WTC11 (cell line): ENCODE results near the gene ANKRD11. TPM values are rescaled to one million over a fixed set of nuclear protein-coding genes. Genes with fewer than 3 reads are reported as not detected.

Experiments
- ATAC-seq: fragments of 200-7000 bp; cut with Tn5 transposase; 2 replicates; pipeline ENCODE4 v1.10.0; 2021; ENCODE audit warnings: mild to moderate bottlenecking, moderate library complexity
- CTCF ChIA-PET: fragments of 300-600 bp; sonication (Branson Sonifier 250); formaldehyde crosslinking; loops from one replicate; lab custom pipeline; 2021; ENCODE audit warnings: antibody characterized with exemption; lab: Charles Lee
- POLR2A ChIA-PET: fragments of 350-600 bp; sonication (Branson Sonifier 250); formaldehyde crosslinking; loops from one replicate; lab custom pipeline; 2021; ENCODE audit warnings: antibody characterized with exemption; lab: Charles Lee
- DNase-seq: peaks from one replicate; pipeline ENCODE4 v3.0.0; 2021; ENCODE audit warnings: low spot score
- H3K27ac Mint-ChIP-seq: 2 replicates; pipeline ENCODE4 v1.8.0; 2021; ENCODE audit warnings: mixed read lengths
- H3K27me3 Mint-ChIP-seq: 2 replicates; pipeline ENCODE4 v1.8.0; 2021; ENCODE audit warnings: low read depth, mild to moderate bottlenecking, moderate library complexity, mixed read lengths
- H3K36me3 Mint-ChIP-seq: 2 replicates; pipeline ENCODE4 v1.8.0; 2021; ENCODE audit warnings: mixed read lengths
- H3K4me1 Mint-ChIP-seq: 2 replicates; pipeline ENCODE4 v1.8.0; 2022; ENCODE audit warnings: mixed read lengths
- H3K4me3 Mint-ChIP-seq: 2 replicates; pipeline ENCODE4 v1.8.0; 2021; ENCODE audit warnings: mild to moderate bottlenecking, moderate library complexity, mixed read lengths
- H3K9me3 Mint-ChIP-seq: 2 replicates; pipeline ENCODE4 v1.8.0; 2021; ENCODE audit warnings: mixed read lengths
- CBFB ChIP-seq: sonication (generic); formaldehyde crosslinking; IDR thresholded peaks from 2 replicates; pipeline ENCODE4 v1.8.1; 2022; ENCODE audit warnings: mild to moderate bottlenecking, low read depth, missing genetic modification reagents
- CREB1 ChIP-seq: sonication (generic); formaldehyde crosslinking; IDR thresholded peaks from 2 replicates; pipeline ENCODE4 v1.8.0; 2023; ENCODE audit warnings: mild to moderate bottlenecking, missing genetic modification reagents
- CREM ChIP-seq: sonication (generic); formaldehyde crosslinking; IDR thresholded peaks from 2 replicates; pipeline ENCODE4 v1.8.1; 2022; ENCODE audit warnings: mild to moderate bottlenecking, missing genetic modification reagents, moderate library complexity
- E2F5 ChIP-seq: sonication (generic); formaldehyde crosslinking; IDR thresholded peaks from 2 replicates; pipeline ENCODE4 v1.8.1; 2022; ENCODE audit warnings: mild to moderate bottlenecking, moderate library complexity, missing genetic modification reagents
- FOXJ3 ChIP-seq: sonication (generic); formaldehyde crosslinking; IDR thresholded peaks from 2 replicates; pipeline ENCODE4 v1.9.0; 2021; ENCODE audit warnings: missing genetic modification reagents, mild to moderate bottlenecking, borderline replicate concordance
- GTF2I ChIP-seq: fragments of 250-450 bp; sonication (Bioruptor Pico); conservative IDR thresholded peaks from 2 replicates; pipeline ENCODE4 v1.4.0; 2021; ENCODE audit warnings: mild to moderate bottlenecking
- HMGXB4 ChIP-seq: sonication (generic); formaldehyde crosslinking; IDR thresholded peaks from 2 replicates; pipeline ENCODE4 v1.8.1; 2023; ENCODE audit warnings: mild to moderate bottlenecking, moderate library complexity, missing genetic modification reagents
- MLX ChIP-seq: sonication (generic); formaldehyde crosslinking; IDR thresholded peaks from 2 replicates; pipeline ENCODE4 v1.8.1; 2023; ENCODE audit warnings: mild to moderate bottlenecking, missing genetic modification reagents, moderate library complexity
- MXD4 ChIP-seq: fragments of 250-450 bp; sonication (Bioruptor Pico); IDR thresholded peaks from 2 replicates; pipeline ENCODE4 v1.8.0; 2021; ENCODE audit warnings: mild to moderate bottlenecking, moderate library complexity, borderline replicate concordance
- NFYB ChIP-seq: sonication (generic); formaldehyde crosslinking; conservative IDR thresholded peaks from 2 replicates; pipeline ENCODE4 v1.8.0; 2022; ENCODE audit warnings: low read depth, missing genetic modification reagents
- OVOL2 ChIP-seq: fragments of 250-450 bp; sonication (Bioruptor Pico); IDR thresholded peaks from 2 replicates; pipeline ENCODE4 v1.9.0; 2021; ENCODE audit warnings: mild to moderate bottlenecking, borderline replicate concordance
- PRRX2 ChIP-seq: fragments of 250-450 bp; sonication (Bioruptor Pico); IDR thresholded peaks from 2 replicates; pipeline ENCODE4 v1.8.0; 2021; ENCODE audit warnings: mild to moderate bottlenecking
- TP53 ChIP-seq: sonication (generic); formaldehyde crosslinking; IDR thresholded peaks from 2 replicates; pipeline ENCODE4 v1.8.1; 2023; ENCODE audit warnings: mild to moderate bottlenecking, missing genetic modification reagents
- USF1 ChIP-seq: sonication (generic); formaldehyde crosslinking; IDR thresholded peaks from 2 replicates; pipeline ENCODE4 v1.8.0; 2022; ENCODE audit warnings: mild to moderate bottlenecking, missing genetic modification reagents
- USF2 ChIP-seq: sonication (generic); formaldehyde crosslinking; IDR thresholded peaks from 2 replicates; pipeline ENCODE4 v1.8.1; 2023; ENCODE audit warnings: mild to moderate bottlenecking, missing genetic modification reagents, moderate library complexity
- ZNF263 ChIP-seq: sonication (generic); formaldehyde crosslinking; IDR thresholded peaks from 2 replicates; pipeline ENCODE4 v1.8.1; 2022; ENCODE audit warnings: low read depth, mild to moderate bottlenecking, moderate library complexity, missing genetic modification reagents
- total RNA-seq: library from RNA; stranded (reverse); gene quantifications from 3 replicates; pipeline ENCODE4 v1.2.3, GENCODE V29; 2021
- TF ChIP-seq, protein P1 (sequence below): fragments of 250-450 bp; sonication (Bioruptor Pico); conservative IDR thresholded peaks from 2 replicates; pipeline ENCODE4 v1.9.0; 2021; ENCODE audit warnings: mild to moderate bottlenecking
- TF ChIP-seq, protein P2 (sequence below): sonication (generic); formaldehyde crosslinking; IDR thresholded peaks from 2 replicates; pipeline ENCODE4 v1.8.0; 2023; ENCODE audit warnings: mild to moderate bottlenecking, missing genetic modification reagents
- TF ChIP-seq, protein P3 (sequence below): sonication (generic); formaldehyde crosslinking; IDR thresholded peaks from 2 replicates; pipeline ENCODE4 v1.8.0; 2023; ENCODE audit warnings: missing genetic modification reagents, mild to moderate bottlenecking, borderline replicate concordance
- TF ChIP-seq, protein P4 (sequence below): sonication (generic); formaldehyde crosslinking; IDR thresholded peaks from 2 replicates; pipeline ENCODE4 v1.8.0; 2022; ENCODE audit warnings: mild to moderate bottlenecking, missing genetic modification reagents

ANKRD11 gene
- total RNA-seq, 1 experiment from 2014 or later: 184 TPM

- no peak for ATAC-seq
- H3K4me3 Mint-ChIP-seq: no peak overlapping the region
- H3K9me3 Mint-ChIP-seq: no peaks in the 10 kb centered on the region
- ChIA-PET CTCF (interaction anchor here (0.6 to 1.4 kb wide), 2 partner anchors 9 to 14 kb away, joined by 3 to 4 read pairs; no protein-coding TSS in a partner anchor), POLR2A (no interaction called here)
- no peak overlapping the region for H3K27ac Mint-ChIP-seq
- TF ChIP-seq OVOL2 (CRISPR knock-in tag): no peak
- TF ChIP-seq E2F5 (CRISPR knock-in tag): no peak
- no peak for TF ChIP-seq FOXJ3
- TF ChIP-seq CBFB (CRISPR knock-in tag): no peak
- TF ChIP-seq PRRX2 (CRISPR knock-in tag): no peak
- TF ChIP-seq, protein P1, sequence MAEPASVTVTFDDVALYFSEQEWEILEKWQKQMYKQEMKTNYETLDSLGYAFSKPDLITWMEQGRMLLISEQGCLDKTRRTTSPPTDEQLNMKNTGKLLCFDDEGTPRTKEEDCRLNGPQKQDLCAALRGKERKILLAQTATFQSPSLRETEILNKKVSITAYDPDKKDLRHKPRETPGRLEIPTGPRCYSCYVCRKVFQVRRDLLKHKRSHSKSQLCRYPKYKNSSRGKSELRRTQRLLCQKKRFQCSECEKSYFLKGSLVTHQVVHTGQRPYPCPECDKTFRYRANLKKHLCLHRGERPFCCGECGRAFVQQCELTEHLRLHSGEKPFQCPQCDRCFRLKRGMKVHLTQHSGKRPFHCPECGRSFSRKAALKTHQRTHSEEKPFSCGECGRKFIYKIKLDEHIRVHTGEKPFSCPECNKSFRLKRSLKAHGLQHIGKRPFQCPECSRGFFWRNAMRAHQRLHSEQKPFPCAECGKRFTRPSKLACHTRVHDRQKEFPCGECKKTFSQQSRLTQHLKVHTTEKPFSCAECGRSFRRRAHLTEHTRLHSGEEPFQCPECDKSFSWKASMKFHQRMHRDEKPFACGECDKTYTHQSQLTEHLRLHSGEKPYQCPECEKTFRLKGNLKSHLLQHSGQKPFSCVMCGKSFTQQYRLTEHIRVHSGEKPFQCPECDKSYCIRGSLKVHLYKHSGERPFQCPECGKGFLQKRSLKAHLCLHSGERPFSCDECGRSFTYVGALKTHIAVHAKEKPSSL: no peak
- no peak for TF ChIP-seq GTF2I
- no peak for TF ChIP-seq NFYB
- TF ChIP-seq USF2 (CRISPR knock-in tag): no peak
- no peak for TF ChIP-seq ZNF263 (CRISPR knock-in tag)
- no peak for TF ChIP-seq CREB1 (CRISPR knock-in tag)
- TF ChIP-seq, protein P2, sequence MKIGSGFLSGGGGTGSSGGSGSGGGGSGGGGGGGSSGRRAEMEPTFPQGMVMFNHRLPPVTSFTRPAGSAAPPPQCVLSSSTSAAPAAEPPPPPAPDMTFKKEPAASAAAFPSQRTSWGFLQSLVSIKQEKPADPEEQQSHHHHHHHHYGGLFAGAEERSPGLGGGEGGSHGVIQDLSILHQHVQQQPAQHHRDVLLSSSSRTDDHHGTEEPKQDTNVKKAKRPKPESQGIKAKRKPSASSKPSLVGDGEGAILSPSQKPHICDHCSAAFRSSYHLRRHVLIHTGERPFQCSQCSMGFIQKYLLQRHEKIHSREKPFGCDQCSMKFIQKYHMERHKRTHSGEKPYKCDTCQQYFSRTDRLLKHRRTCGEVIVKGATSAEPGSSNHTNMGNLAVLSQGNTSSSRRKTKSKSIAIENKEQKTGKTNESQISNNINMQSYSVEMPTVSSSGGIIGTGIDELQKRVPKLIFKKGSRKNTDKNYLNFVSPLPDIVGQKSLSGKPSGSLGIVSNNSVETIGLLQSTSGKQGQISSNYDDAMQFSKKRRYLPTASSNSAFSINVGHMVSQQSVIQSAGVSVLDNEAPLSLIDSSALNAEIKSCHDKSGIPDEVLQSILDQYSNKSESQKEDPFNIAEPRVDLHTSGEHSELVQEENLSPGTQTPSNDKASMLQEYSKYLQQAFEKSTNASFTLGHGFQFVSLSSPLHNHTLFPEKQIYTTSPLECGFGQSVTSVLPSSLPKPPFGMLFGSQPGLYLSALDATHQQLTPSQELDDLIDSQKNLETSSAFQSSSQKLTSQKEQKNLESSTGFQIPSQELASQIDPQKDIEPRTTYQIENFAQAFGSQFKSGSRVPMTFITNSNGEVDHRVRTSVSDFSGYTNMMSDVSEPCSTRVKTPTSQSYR (CRISPR knock-in tag): no peak
- TF ChIP-seq MXD4: no peak
- no peak for TF ChIP-seq HMGXB4 (CRISPR knock-in tag)
- no peak for TF ChIP-seq USF1
- TF ChIP-seq, protein P3, sequence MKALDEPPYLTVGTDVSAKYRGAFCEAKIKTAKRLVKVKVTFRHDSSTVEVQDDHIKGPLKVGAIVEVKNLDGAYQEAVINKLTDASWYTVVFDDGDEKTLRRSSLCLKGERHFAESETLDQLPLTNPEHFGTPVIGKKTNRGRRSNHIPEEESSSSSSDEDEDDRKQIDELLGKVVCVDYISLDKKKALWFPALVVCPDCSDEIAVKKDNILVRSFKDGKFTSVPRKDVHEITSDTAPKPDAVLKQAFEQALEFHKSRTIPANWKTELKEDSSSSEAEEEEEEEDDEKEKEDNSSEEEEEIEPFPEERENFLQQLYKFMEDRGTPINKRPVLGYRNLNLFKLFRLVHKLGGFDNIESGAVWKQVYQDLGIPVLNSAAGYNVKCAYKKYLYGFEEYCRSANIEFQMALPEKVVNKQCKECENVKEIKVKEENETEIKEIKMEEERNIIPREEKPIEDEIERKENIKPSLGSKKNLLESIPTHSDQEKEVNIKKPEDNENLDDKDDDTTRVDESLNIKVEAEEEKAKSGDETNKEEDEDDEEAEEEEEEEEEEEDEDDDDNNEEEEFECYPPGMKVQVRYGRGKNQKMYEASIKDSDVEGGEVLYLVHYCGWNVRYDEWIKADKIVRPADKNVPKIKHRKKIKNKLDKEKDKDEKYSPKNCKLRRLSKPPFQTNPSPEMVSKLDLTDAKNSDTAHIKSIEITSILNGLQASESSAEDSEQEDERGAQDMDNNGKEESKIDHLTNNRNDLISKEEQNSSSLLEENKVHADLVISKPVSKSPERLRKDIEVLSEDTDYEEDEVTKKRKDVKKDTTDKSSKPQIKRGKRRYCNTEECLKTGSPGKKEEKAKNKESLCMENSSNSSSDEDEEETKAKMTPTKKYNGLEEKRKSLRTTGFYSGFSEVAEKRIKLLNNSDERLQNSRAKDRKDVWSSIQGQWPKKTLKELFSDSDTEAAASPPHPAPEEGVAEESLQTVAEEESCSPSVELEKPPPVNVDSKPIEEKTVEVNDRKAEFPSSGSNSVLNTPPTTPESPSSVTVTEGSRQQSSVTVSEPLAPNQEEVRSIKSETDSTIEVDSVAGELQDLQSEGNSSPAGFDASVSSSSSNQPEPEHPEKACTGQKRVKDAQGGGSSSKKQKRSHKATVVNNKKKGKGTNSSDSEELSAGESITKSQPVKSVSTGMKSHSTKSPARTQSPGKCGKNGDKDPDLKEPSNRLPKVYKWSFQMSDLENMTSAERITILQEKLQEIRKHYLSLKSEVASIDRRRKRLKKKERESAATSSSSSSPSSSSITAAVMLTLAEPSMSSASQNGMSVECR (CRISPR knock-in tag): no peak
- TF ChIP-seq TP53 (CRISPR knock-in tag): no peak
- no peak for TF ChIP-seq MLX (CRISPR knock-in tag)
- TF ChIP-seq, protein P4, sequence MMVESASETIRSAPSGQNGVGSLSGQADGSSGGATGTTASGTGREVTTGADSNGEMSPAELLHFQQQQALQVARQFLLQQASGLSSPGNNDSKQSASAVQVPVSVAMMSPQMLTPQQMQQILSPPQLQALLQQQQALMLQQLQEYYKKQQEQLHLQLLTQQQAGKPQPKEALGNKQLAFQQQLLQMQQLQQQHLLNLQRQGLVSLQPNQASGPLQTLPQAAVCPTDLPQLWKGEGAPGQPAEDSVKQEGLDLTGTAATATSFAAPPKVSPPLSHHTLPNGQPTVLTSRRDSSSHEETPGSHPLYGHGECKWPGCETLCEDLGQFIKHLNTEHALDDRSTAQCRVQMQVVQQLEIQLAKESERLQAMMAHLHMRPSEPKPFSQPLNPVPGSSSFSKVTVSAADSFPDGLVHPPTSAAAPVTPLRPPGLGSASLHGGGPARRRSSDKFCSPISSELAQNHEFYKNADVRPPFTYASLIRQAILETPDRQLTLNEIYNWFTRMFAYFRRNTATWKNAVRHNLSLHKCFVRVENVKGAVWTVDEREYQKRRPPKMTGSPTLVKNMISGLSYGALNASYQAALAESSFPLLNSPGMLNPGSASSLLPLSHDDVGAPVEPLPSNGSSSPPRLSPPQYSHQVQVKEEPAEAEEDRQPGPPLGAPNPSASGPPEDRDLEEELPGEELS (CRISPR knock-in tag): no peak
- TF ChIP-seq CREM: no peak
- H3K4me1 Mint-ChIP-seq: peaks cover 78% of the 10 kb centered on the region
- no peaks in the 10 kb centered on the region for H3K27me3 Mint-ChIP-seq
- peaks cover 4% of the 10 kb centered on the region for H3K36me3 Mint-ChIP-seq
- DNase-seq: no peak
Measured at GRCh38 chr16:89484041-89484501, 6.3 kb downstream of the ANKRD11 start.
